Loucy (cell line): ENCODE data around the gene ARHGEF12.

Experiments
- CTCF ChIP-seq: fragments of 200-600 bp; sonication (generic); conservative IDR thresholded peaks from 2 replicates; pipeline ENCODE4 v1.5.1; 2014; ENCODE audit warnings: mild to moderate bottlenecking, antibody characterized with exemption, low read length
- EZH2phosphoT487 ChIP-seq: fragments of 200-600 bp; IDR thresholded peaks from 2 replicates; pipeline ENCODE4 v1.6.1; 2018; ENCODE audit warnings: antibody characterized with exemption, mild to moderate bottlenecking, moderate library complexity, borderline replicate concordance

- no peak for TF ChIP-seq CTCF
- no peak for TF ChIP-seq EZH2phosphoT487
Measured at GRCh38 chr11:120484722-120485121, 148.5 kb downstream of the ARHGEF12 start.
